SK-N-SH treated with all-trans-retinoic acid at 6 μM for 48 hours (cell line): Measurements from ENCODE around the gene FGGY.

Experiments used
- ATAC-seq: fragments of 200-7000 bp; cut with Tn5 transposase; 3 replicates; pipeline ENCODE4 v1.9.1; 2020; ENCODE audit warnings: mild to moderate bottlenecking, moderate library complexity
- BACH2 ChIP-seq: fragments of 250-450 bp; sonication (Bioruptor Pico); IDR thresholded peaks from 2 replicates; pipeline ENCODE4 v1.9.0; 2021; ENCODE audit warnings: mild to moderate bottlenecking, borderline replicate concordance
- ESRRG ChIP-seq: fragments of 250-450 bp; sonication (Bioruptor Pico); IDR thresholded peaks from 2 replicates; pipeline ENCODE4 v1.6.1; 2021; ENCODE audit warnings: mild to moderate bottlenecking
- GLIS3 ChIP-seq: fragments of 250-450 bp; sonication (Bioruptor Pico); IDR thresholded peaks from 2 replicates; pipeline ENCODE4 v1.5.0; 2020; ENCODE audit warnings: mild to moderate bottlenecking, moderate library complexity
- OSR1 ChIP-seq: fragments of 250-450 bp; sonication (Bioruptor Pico); IDR thresholded peaks from 2 replicates; pipeline ENCODE4 v1.8.0; 2022; ENCODE audit warnings: moderate library complexity, mild to moderate bottlenecking, inconsistent platforms
- PPARA ChIP-seq: fragments of 250-450 bp; sonication (Bioruptor Pico); IDR thresholded peaks from 2 replicates; pipeline ENCODE4 v1.5.0; 2020; ENCODE audit warnings: mild to moderate bottlenecking, borderline replicate concordance
- RARB ChIP-seq: fragments of 250-450 bp; sonication (Bioruptor Pico); IDR thresholded peaks from 2 replicates; pipeline ENCODE4 v1.8.0; 2021; ENCODE audit warnings: mild to moderate bottlenecking, moderate library complexity
- TCF4 ChIP-seq: fragments of 250-450 bp; sonication (Bioruptor Pico); IDR thresholded peaks from 2 replicates; pipeline ENCODE4 v1.8.0; 2021; ENCODE audit warnings: mild to moderate bottlenecking, moderate library complexity, borderline replicate concordance
- TOX ChIP-seq: fragments of 250-450 bp; sonication (Bioruptor Pico); IDR thresholded peaks from 2 replicates; pipeline ENCODE4 v1.8.0; 2021; ENCODE audit warnings: mild to moderate bottlenecking, moderate library complexity, borderline replicate concordance
- ZC3H10 ChIP-seq: fragments of 250-450 bp; sonication (Bioruptor Pico); IDR thresholded peaks from 2 replicates; pipeline ENCODE4 v1.5.1; 2021; ENCODE audit warnings: mild to moderate bottlenecking, moderate library complexity
- ZFP30 ChIP-seq: fragments of 450-650 bp; formaldehyde crosslinking; IDR thresholded peaks from 2 replicates; pipeline ENCODE4 v1.5.0; 2022; ENCODE audit warnings: mild to moderate bottlenecking, moderate library complexity
- ZNF565 ChIP-seq: fragments of 450-650 bp; formaldehyde crosslinking; conservative IDR thresholded peaks from 2 replicates; pipeline ENCODE4 v1.5.0; 2020; ENCODE audit warnings: low read depth, mild to moderate bottlenecking, moderate library complexity
- ZNF70 ChIP-seq: fragments of 450-650 bp; formaldehyde crosslinking; IDR thresholded peaks from 2 replicates; pipeline ENCODE4 v1.5.0; 2020; ENCODE audit warnings: mild to moderate bottlenecking, moderate library complexity
- ZNF8 ChIP-seq: fragments of 450-650 bp; formaldehyde crosslinking; IDR thresholded peaks from 2 replicates; pipeline ENCODE4 v1.5.0; 2020; ENCODE audit warnings: mild to moderate bottlenecking, moderate library complexity
- TF ChIP-seq, protein P1 (sequence below): fragments of 250-450 bp; sonication (Bioruptor Pico); IDR thresholded peaks from 2 replicates; pipeline ENCODE4 v1.8.0; 2021; ENCODE audit warnings: low read depth, mild to moderate bottlenecking, moderate library complexity, borderline replicate concordance
- TF ChIP-seq, protein P2 (sequence below): fragments of 250-450 bp; sonication (Bioruptor Pico); IDR thresholded peaks from 2 replicates; pipeline ENCODE4 v1.5.0; 2020; ENCODE audit warnings: mild to moderate bottlenecking, moderate library complexity
- TF ChIP-seq, protein P3 (sequence below): fragments of 250-450 bp; sonication (Bioruptor Pico); IDR thresholded peaks from 2 replicates; pipeline ENCODE4 v1.8.0; 2020; ENCODE audit warnings: mild to moderate bottlenecking, moderate library complexity, borderline replicate concordance
- TF ChIP-seq, protein P4 (sequence below): fragments of 250-450 bp; sonication (Bioruptor Pico); IDR thresholded peaks from 2 replicates; pipeline ENCODE4 v1.5.1; 2020; ENCODE audit warnings: low read depth, mild to moderate bottlenecking, moderate library complexity

The FGGY gene

DNA sequence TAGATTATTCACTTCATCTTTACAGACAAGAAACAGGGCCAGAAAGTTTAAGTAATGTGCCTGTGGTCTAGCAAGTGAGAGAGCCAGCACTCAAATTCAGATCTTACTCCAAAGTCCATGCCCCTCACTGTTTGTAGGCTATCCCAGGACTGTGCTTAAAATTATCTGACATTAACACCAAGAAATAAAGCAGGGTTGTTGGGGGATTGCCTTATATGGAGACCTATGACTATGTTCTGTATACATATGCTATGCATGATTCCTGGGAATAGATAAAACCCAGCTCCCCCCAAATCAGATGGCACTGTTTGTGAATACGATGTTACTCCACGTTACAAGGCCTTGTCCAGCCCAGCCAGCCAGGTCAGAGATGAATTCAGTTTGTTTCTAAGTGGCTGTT, 386.3 kb downstream of the FGGY start:
- TF ChIP-seq OSR1 (no peak), ZNF565 (no peak), TOX (CRISPR knock-in tag) (no peak), PPARA (CRISPR knock-in tag) (no peak), BACH2 (CRISPR knock-in tag) (no peak), RARB (no peak), ZFP30 (CRISPR knock-in tag) (no peak), ZNF70 (CRISPR knock-in tag) (no peak), GLIS3 (CRISPR knock-in tag) (no peak), ESRRG (CRISPR knock-in tag) (no peak)
- TF ChIP-seq, protein P1, sequence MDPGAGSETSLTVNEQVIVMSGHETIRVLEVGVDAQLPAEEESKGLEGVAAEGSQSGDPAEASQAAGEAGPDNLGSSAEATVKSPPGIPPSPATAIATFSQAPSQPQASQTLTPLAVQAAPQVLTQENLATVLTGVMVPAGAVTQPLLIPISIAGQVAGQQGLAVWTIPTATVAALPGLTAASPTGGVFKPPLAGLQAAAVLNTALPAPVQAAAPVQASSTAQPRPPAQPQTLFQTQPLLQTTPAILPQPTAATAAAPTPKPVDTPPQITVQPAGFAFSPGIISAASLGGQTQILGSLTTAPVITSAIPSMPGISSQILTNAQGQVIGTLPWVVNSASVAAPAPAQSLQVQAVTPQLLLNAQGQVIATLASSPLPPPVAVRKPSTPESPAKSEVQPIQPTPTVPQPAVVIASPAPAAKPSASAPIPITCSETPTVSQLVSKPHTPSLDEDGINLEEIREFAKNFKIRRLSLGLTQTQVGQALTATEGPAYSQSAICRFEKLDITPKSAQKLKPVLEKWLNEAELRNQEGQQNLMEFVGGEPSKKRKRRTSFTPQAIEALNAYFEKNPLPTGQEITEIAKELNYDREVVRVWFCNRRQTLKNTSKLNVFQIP (CRISPR knock-in tag) = no peak
- TF ChIP-seq, protein P2, sequence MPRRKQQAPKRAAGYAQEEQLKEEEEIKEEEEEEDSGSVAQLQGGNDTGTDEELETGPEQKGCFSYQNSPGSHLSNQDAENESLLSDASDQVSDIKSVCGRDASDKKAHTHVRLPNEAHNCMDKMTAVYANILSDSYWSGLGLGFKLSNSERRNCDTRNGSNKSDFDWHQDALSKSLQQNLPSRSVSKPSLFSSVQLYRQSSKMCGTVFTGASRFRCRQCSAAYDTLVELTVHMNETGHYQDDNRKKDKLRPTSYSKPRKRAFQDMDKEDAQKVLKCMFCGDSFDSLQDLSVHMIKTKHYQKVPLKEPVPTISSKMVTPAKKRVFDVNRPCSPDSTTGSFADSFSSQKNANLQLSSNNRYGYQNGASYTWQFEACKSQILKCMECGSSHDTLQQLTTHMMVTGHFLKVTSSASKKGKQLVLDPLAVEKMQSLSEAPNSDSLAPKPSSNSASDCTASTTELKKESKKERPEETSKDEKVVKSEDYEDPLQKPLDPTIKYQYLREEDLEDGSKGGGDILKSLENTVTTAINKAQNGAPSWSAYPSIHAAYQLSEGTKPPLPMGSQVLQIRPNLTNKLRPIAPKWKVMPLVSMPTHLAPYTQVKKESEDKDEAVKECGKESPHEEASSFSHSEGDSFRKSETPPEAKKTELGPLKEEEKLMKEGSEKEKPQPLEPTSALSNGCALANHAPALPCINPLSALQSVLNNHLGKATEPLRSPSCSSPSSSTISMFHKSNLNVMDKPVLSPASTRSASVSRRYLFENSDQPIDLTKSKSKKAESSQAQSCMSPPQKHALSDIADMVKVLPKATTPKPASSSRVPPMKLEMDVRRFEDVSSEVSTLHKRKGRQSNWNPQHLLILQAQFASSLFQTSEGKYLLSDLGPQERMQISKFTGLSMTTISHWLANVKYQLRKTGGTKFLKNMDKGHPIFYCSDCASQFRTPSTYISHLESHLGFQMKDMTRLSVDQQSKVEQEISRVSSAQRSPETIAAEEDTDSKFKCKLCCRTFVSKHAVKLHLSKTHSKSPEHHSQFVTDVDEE (CRISPR knock-in tag) = no peak
- no peak for ATAC-seq

DNA sequence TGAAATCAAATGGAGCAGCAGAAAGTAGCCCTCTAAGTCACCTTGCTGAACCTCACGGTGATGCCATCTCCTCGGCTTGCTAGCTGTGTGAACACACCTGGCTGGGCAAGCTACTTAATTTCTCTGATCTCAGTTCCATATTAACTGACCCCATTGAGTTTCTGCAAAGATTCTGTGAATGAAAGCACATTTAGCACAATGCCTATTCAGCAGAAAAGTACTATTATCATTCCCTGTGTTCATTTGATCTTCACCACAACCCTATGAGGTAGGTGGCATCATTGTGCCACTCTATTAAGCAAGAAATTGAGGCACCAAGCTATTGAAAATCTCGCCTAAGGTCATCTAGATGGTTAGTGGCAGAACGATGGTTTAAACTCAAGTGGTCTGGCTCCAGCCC, 387.8 kb downstream of the FGGY start:
- ATAC-seq = no peak
- TF ChIP-seq ZFP30 (CRISPR knock-in tag) (no peak), ZNF8 (no peak)

DNA sequence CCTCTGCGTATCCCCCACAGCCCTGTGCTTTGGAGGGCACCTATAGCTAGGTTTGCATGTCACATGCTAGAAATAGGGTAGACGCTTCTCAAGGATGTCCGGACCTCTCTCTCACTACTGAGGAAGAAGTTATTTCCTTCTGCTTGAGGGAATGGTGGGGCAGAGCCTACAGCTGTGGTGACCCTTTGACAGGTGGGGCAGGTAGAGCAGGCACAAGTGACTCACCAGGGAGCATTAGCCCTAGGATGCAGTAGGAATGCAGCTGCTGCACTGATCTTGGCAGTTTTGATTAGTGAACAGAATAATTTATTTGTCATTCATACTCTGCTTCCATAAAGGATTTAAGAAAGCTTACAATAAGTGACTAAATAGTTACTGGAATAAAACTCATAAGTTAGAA, 388.2 kb downstream of the FGGY start:
- no peak for ATAC-seq
- TF ChIP-seq ZNF565 = no peak
- TF ChIP-seq, protein P3, sequence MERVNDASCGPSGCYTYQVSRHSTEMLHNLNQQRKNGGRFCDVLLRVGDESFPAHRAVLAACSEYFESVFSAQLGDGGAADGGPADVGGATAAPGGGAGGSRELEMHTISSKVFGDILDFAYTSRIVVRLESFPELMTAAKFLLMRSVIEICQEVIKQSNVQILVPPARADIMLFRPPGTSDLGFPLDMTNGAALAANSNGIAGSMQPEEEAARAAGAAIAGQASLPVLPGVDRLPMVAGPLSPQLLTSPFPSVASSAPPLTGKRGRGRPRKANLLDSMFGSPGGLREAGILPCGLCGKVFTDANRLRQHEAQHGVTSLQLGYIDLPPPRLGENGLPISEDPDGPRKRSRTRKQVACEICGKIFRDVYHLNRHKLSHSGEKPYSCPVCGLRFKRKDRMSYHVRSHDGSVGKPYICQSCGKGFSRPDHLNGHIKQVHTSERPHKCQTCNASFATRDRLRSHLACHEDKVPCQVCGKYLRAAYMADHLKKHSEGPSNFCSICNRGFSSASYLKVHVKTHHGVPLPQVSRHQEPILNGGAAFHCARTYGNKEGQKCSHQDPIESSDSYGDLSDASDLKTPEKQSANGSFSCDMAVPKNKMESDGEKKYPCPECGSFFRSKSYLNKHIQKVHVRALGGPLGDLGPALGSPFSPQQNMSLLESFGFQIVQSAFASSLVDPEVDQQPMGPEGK (CRISPR knock-in tag) = no peak

DNA sequence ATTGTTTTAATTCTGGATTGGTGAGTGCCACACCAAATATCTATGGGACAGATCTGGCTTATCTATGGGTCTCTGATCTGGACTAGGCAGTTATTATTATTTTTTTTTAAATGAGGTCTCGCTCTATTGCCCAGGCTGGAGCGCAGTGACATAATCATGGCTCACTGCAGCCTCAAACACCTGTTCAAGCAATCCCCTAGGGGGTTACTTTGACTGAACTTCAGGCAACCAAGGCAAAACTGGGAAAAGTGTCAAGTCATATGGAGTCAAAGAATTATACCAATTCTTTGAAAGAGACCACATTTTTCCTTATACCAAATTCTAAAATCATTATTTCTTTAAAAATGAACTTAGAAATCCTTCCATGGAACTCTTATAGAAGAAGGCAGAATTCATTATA, 388.8 kb downstream of the FGGY start:
- ATAC-seq = no peak
- TF ChIP-seq TOX (CRISPR knock-in tag) (no peak), ZFP30 (CRISPR knock-in tag) (no peak), TCF4 (CRISPR knock-in tag) (no peak), RARB (no peak), ESRRG (CRISPR knock-in tag) (no peak), ZNF8 (no peak), ZC3H10 (no peak)
- TF ChIP-seq, protein P1 (CRISPR knock-in tag) = no peak
- TF ChIP-seq, protein P4, sequence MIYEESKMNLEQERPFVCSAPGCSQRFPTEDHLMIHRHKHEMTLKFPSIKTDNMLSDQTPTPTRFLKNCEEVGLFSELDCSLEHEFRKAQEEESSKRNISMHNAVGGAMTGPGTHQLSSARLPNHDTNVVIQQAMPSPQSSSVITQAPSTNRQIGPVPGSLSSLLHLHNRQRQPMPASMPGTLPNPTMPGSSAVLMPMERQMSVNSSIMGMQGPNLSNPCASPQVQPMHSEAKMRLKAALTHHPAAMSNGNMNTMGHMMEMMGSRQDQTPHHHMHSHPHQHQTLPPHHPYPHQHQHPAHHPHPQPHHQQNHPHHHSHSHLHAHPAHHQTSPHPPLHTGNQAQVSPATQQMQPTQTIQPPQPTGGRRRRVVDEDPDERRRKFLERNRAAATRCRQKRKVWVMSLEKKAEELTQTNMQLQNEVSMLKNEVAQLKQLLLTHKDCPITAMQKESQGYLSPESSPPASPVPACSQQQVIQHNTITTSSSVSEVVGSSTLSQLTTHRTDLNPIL (CRISPR knock-in tag) = no peak
- TF ChIP-seq, protein P3 (CRISPR knock-in tag) = no peak
